HG03432 (cell line): Measurements from ENCODE around the gene ATRX.
"Not testable (repeated sequence)": the region's sequence is repeated elsewhere in the genome, so short reads cannot be mapped to it uniquely, and the experiment has no call there.

Source experiments
- ATAC-seq: cut with Tn5 transposase; IDR thresholded peaks from one replicate; pipeline ENCODE4 v1.9.1; 2021; ENCODE audit warnings: mild to moderate bottlenecking, moderate library complexity; ENCODE audit not compliant: unreplicated experiment

The ATRX gene

GRCh38 chrX:77733342-77733741 lies 52.7 kb downstream of the ATRX start:
- ATAC-seq: no peak

GRCh38 chrX:77731821-77732419 lies 54.1 kb downstream of the ATRX start:
- no peak for ATAC-seq

GRCh38 chrX:77726095-77726494 lies 59.9 kb downstream of the ATRX start:
- ATAC-seq: not testable (repeated sequence)

GRCh38 chrX:77723681-77724080 lies 62.3 kb downstream of the ATRX start:
- no peak for ATAC-seq

- no peak for ATAC-seq
Observed at GRCh38 chrX:77719388-77719787, 66.6 kb downstream of the ATRX start.

- ATAC-seq: no peak
Observed at GRCh38 chrX:77704881-77705280, 81.1 kb downstream of the ATRX start.

- no peak for ATAC-seq
Observed at GRCh38 chrX:77698242-77698641, 87.8 kb downstream of the ATRX start.

- ATAC-seq: no peak
Observed at GRCh38 chrX:77694491-77694890, 91.5 kb downstream of the ATRX start.

- no peak for ATAC-seq
Observed at GRCh38 chrX:77693594-77693993, 92.4 kb downstream of the ATRX start.

- no peak for ATAC-seq
Observed at GRCh38 chrX:77691916-77692315, 94.1 kb downstream of the ATRX start.

- no peak for ATAC-seq
Observed at GRCh38 chrX:77689376-77689775, 96.6 kb downstream of the ATRX start.

GRCh38 chrX:77685683-77686082 lies 100.3 kb downstream of the ATRX start:
- not testable (repeated sequence) for ATAC-seq

- ATAC-seq: no peak
Observed at GRCh38 chrX:77679144-77679543, 106.9 kb downstream of the ATRX start.

GRCh38 chrX:77675986-77676385 lies 110.0 kb downstream of the ATRX start:
- no peak for ATAC-seq

- no peak for ATAC-seq
Observed at GRCh38 chrX:77668391-77669237, 117.4 kb downstream of the ATRX start.

- no peak for ATAC-seq
Observed at GRCh38 chrX:77658886-77659285, 127.1 kb downstream of the ATRX start.

- ATAC-seq: no peak
Observed at GRCh38 chrX:77652095-77652494, 133.9 kb downstream of the ATRX start.

GRCh38 chrX:77640702-77641101 lies 145.3 kb downstream of the ATRX start:
- ATAC-seq: peak; percentile 84

- ATAC-seq: no peak
Observed at GRCh38 chrX:77639820-77640219, 146.2 kb downstream of the ATRX start.

GRCh38 chrX:77638397-77638796 lies 147.6 kb downstream of the ATRX start:
- no peak for ATAC-seq

- no peak for ATAC-seq
Observed at GRCh38 chrX:77635373-77635772, 150.6 kb downstream of the ATRX start.

- ATAC-seq: no peak
Observed at GRCh38 chrX:77628294-77629025, 157.6 kb downstream of the ATRX start.
